NCI-H82 treated with DMSO at 0.1 percent for 48 hours (cell line): ENCODE results near the gene ZSWIM4.
A peak's percentile ranks its signal among the peaks of the same experiment; 100 is the strongest.

ENCODE experiments used
- DNase-seq: peaks from one replicate; lab custom pipeline; 2025; ENCODE audit not compliant: unreplicated experiment; lab: John Stamatoyannopoulos, UW

ZSWIM4 gene

GRCh38 chr19:13806728-13807127, 11.5 kb downstream of the ZSWIM4 start:
- no peak for DNase-seq

DNA sequence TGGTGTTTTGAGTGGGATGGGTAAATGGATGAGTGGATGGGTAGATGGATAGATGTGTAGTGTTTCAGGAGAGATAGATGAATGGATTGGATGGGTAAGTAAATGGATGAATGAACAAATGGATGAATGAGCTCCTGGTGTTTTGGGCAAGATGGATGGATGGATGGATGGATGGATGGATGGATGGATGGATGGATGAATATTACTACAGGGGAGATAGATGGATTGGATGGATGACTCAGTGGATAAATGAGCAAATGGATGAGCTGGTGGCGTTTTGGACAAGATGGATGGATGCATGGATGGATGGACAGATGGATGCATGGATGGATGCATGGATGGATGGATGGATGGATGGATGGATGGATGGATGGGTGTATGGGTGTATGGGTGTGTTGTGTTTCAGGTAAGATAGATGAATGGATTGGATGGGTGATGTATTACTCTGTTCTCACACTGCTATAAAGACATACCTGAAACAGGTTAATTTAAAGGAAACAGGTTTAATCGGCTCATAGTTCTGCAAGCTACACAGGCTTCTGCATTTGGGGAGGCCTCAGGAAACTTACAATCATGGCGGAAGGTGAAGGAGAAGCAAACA, 12.3 kb downstream of the ZSWIM4 start:
- no peak for DNase-seq

DNA sequence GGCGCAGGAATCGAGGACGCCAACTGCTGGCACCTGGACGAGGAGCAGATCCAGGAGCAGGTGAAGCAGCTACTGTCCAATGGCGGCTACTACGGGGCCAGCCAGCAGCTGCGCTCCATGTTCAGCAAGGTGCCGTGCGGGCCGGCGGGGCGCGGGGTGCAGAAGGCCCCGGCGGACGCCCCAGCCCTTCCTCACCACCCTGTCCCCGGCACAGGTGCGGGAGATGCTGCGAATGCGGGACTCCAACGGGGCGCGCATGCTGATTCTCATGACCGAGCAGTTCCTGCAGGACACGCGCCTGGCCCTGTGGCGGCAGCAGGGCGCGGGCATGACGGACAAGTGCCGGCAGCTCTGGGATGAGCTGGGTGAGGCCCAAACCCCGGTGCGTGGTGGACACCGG, 13.6 kb downstream of the ZSWIM4 start:
- no peak for DNase-seq

DNA sequence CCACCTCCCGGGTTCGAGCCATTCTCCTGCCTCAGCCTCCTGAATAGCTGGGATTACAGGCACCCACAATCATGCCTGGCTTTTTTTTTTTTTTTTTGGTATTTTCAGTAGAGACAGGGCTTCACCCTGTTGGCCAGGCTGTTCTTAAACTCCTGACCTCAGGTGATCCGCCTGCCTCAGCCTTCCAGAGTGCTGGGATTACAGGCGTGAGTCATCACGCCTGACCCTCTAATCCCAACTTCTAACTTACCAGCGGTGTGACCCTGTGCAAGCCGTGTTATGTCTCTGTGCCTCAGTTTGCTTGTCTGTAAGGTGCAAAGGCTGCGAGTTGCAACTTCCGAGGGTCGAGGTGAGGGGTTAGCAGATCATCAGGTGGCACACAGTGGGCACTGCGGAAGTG, 17.3 kb downstream of the ZSWIM4 start:
- no peak for DNase-seq

GRCh38 chr19:13813147-13813546, 17.9 kb downstream of the ZSWIM4 start:
- DNase-seq = no peak

GRCh38 chr19:13814550-13814949, 19.3 kb downstream of the ZSWIM4 start:
- no peak for DNase-seq

DNA sequence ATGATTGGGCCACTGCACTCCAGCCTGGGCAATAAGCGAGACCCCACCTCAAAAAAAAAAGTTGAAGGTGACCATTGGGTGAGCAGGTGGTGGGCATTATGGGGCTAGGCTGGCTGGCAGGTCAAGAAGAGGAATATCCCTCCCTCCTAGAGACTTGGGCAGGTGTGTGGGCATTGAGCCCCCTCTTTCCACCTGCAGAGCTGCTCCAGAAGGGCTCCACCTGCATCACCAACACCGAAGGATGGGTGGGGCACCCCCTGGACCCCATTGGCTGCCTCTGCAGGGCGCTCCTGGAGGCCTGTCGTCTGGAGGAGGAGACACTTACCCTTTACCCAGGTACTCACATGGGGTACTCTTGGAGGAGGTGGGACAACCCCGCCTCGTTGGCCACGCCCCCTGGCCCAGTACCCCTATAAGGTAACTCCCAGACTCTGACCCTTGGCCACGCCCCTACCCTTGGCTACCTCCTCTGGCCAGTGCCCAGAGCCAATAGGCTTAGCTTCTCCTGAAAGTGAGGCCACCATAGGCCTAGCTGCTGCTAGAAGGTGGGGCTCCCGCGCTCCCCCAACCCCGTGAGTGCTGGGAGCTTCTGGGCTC, 21.9 kb downstream of the ZSWIM4 start:
- DNase-seq = no peak

DNA sequence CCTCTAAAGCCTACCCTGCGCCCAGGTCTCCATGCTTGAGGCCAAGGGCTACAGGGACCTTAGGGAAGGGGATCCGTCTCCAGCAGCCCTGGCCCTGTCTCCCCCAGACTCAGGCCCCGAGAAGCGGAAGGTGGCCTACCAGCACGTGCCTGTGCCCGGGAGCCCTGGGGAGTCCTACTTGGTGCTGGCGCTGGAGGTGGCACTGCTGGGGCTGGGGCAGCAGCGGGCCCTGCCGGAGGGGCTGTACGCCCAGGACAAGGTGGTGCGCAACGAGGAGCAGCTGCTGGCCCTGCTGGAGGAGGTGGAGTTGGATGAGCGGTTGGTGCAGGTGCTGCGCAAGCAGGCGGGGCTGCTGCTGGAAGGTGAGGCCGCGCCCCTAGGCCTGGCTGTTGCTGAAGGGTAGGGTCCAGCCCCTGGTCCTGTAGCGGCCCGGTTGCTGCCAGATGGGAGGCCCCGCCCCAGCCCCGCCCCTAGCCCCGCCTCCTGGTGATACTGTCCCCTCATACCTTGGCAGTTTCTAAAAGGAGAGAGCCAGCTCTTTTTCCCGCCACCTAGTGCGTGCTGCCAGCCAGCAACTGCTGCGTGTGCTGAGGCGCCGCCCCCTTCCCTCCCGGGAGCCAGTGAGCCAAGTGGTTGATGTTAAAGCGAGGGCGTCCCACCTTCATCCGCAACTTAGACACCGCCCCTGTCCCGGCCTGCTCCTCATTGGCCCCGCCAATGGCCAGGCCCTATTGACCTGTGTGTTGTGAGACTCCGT, 22.6 kb downstream of the ZSWIM4 start:
- no peak for DNase-seq

- no peak for DNase-seq
Measured at GRCh38 chr19:13819238-13819637, 24.0 kb downstream of the ZSWIM4 start.

- DNase-seq = no peak
Measured at GRCh38 chr19:13821292-13821691, 26.0 kb downstream of the ZSWIM4 start.

- no peak for DNase-seq
Measured at GRCh38 chr19:13823256-13823655, 28.0 kb downstream of the ZSWIM4 start.

DNA sequence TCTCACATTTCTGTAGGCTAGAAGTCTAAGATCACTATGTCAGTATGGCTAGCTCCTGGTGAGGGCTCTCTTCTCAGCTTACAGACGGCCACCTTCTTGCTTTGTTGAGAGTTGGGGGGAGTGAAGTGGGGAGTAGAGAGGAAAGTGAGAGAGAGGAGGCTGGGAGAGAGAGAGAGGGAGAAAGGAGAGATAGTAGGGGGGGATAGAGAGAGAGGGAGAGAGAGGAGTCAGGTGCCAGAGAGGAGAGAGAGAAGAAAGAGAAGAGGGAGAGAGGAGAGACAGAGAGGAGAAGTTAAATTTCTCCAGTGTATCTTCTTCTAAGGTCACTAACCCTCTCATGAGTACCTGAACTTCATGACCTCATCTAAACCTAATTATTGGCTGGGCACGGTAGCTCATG, 28.7 kb downstream of the ZSWIM4 start:
- DNase-seq = no peak

GRCh38 chr19:13824703-13825102, 29.5 kb downstream of the ZSWIM4 start:
- no peak for DNase-seq

- peak; percentile 98 for DNase-seq
Measured at GRCh38 chr19:13825489-13826441, 30.5 kb downstream of the ZSWIM4 start.

GRCh38 chr19:13826652-13827235, 31.5 kb downstream of the ZSWIM4 start:
- no peak for DNase-seq

- DNase-seq = no peak
Measured at GRCh38 chr19:13827656-13828055, 32.4 kb downstream of the ZSWIM4 start.

DNA sequence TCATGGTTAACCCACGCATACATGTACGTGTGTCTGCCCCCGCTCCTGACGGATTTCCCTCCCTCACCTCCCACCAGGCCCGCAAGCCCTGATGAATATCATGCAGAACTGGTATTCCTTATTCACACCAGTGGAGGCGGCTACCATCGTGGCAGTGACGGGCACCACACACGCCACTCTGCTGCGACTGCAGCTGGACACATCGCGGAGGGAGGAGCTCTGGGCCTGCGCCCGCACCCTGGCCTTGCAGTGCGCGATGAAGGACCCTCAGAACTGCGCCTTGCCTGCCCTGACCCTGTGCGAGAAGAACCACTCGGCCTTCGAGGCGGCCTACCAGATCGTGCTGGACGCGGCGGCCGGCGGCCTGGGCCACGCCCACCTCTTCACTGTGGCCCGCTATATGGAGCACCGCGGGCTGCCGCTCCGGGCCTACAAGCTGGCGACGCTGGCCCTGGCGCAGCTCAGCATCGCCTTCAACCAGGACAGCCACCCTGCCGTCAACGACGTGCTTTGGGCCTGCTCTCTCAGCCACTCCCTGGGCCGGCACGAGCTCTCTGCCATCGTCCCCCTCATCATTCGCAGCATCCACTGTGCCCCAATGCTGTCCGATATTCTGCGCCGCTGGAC, 35.0 kb downstream of the ZSWIM4 start:
- DNase-seq = no peak

- no peak for DNase-seq
Measured at GRCh38 chr19:13830741-13831536, 35.7 kb downstream of the ZSWIM4 start.

DNA sequence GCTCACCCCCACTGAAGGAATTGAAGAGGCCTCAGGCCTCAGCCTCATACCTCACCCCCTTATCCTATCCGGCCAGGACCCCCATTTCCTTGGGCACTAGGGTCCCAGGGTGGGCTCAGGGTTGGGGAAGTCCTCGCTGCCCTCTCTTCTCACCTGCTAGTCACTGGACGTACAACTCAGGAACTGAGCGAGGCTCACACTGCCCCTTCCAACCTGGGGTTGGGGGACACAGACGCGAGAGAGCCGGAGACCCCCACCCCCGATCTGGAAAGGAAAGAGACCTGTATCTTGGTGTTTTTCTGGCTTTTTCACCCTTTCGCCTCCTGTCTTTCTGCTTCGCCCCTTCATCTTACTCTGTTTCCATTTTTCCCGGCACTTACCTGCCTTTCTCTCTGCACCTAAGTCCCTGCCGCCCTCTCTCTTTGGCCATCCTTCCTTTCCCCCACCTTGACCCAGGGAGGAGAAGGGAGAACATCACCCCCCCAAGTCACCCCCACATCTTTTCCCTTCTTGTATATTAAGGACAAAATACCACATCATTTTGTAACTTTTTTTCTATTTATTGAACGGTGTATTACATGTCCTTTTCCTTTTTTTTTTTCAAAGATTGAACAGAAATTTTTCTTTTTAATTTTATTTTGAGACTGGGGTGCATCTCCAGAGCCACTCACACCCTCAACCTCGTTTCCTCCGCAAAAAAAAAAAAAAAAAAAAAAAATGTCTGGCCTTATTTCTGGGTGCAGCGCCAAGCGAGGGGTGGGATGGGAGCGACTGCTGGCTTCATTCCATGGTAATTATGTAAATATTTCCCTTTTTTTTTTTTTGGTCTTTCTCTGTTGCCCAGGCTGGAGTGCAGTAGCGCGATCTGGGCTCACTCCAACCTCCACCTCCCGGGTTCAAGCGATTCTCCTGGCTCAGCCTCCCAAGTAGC, 36.6 kb downstream of the ZSWIM4 start:
- DNase-seq = no peak
